ENCODE measurements around the gene LRRK1. TPM values are rescaled to one million over a fixed set of nuclear protein-coding genes. Genes with fewer than 3 reads are reported as not detected.

Gene LRRK1
- total RNA-seq, 1 experiment from 2014 or later: 7.6 TPM

DNA sequence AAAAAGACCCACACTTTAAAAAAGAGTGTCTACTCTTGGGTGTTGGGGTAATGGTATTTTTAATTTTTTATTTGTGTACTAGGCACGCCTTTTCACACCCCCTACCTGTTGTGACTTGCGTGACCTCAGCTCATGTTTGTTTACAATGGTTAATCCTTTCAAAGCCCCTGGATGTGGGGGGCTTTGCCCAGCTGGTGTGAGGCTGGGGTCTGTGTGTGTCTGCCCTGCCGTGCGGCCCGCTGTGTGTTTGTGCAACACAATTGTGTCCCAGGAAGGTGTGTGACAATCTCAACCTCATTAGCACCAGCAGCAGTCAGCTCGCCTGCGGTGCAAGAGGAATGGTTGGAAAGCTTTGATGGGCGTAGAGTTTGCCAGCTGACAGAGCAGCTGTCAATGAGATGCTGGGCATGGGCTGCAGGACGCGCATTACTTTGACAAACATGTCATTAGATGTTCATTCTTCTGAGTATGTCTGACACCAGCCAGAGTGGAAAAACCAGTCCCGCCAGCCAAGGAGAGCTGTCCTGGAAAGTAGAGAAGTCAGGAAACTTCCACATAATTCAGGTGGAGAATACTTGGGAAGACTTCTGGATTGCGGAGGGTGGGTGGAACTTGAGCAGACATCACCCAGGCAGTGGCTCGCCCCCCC is 9.6 kb downstream of the LRRK1 start (continued):
- TF ChIP-seq KAT7 (CRISPR knock-in tag; IDR thresholded peaks at IDR 0.05; ENCODE audit: borderline replicate concordance): no peak

DNA sequence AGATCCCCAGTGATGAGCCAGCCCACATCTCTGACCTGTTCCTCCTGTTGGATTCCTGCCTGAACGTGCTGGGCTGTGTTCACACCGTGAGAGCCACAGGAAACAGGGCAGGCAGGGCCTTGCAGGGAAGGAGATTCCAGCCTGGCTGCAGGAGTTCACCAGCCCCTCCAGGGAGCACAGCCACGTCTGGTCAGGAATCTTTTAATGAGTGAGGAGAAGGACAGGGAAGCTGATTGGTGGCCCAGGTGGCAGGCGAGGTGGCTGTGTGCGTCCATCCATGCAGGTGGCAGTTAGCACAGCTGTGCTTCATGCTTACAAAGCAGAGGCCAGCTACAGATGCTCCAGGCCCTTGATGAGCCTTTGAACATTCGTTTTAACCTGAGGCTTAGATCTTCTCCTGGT is 10.5 kb downstream of the LRRK1 start:
- Mint-ChIP-seq H3K4me1 (peaks cover 26% of the 10 kb centered on the region), H3K27me3 (ENCODE audit: low read depth) (no peaks in the 10 kb centered on the region), H3K36me3 (no peaks in the 10 kb centered on the region), H3K9me3 (no peaks in the 10 kb centered on the region), H3K4me3 (no peak overlapping the region), H3K27ac (no peak overlapping the region; the same call in 1 of the 2 replicates)
- no peak for DNase-seq (ENCODE audit: low spot score)
- peak; percentile 17 for ATAC-seq
- ChIA-PET CTCF (interaction anchor here (2.3 to 5.4 kb wide), 3 partner anchors 11 to 78 kb away, joined by 10 to 43 read pairs (median 23); partner anchors contain the start of gene LRRK1), POLR2A (no interaction called here)
- no peak for TF ChIP-seq NFE2L1 (CRISPR knock-in tag; IDR thresholded peaks at IDR 0.05)
- TF ChIP-seq TEAD1 (CRISPR knock-in tag; IDR thresholded peaks at IDR 0.05): no peak
- TF ChIP-seq, protein P1, sequence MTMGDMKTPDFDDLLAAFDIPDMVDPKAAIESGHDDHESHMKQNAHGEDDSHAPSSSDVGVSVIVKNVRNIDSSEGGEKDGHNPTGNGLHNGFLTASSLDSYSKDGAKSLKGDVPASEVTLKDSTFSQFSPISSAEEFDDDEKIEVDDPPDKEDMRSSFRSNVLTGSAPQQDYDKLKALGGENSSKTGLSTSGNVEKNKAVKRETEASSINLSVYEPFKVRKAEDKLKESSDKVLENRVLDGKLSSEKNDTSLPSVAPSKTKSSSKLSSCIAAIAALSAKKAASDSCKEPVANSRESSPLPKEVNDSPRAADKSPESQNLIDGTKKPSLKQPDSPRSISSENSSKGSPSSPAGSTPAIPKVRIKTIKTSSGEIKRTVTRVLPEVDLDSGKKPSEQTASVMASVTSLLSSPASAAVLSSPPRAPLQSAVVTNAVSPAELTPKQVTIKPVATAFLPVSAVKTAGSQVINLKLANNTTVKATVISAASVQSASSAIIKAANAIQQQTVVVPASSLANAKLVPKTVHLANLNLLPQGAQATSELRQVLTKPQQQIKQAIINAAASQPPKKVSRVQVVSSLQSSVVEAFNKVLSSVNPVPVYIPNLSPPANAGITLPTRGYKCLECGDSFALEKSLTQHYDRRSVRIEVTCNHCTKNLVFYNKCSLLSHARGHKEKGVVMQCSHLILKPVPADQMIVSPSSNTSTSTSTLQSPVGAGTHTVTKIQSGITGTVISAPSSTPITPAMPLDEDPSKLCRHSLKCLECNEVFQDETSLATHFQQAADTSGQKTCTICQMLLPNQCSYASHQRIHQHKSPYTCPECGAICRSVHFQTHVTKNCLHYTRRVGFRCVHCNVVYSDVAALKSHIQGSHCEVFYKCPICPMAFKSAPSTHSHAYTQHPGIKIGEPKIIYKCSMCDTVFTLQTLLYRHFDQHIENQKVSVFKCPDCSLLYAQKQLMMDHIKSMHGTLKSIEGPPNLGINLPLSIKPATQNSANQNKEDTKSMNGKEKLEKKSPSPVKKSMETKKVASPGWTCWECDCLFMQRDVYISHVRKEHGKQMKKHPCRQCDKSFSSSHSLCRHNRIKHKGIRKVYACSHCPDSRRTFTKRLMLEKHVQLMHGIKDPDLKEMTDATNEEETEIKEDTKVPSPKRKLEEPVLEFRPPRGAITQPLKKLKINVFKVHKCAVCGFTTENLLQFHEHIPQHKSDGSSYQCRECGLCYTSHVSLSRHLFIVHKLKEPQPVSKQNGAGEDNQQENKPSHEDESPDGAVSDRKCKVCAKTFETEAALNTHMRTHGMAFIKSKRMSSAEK (CRISPR knock-in tag; IDR thresholded peaks at IDR 0.05; ENCODE audit: borderline replicate concordance): no peak
- TF ChIP-seq FOXK1 (CRISPR knock-in tag; IDR thresholded peaks at IDR 0.05): no peak
- TF ChIP-seq, protein P2, sequence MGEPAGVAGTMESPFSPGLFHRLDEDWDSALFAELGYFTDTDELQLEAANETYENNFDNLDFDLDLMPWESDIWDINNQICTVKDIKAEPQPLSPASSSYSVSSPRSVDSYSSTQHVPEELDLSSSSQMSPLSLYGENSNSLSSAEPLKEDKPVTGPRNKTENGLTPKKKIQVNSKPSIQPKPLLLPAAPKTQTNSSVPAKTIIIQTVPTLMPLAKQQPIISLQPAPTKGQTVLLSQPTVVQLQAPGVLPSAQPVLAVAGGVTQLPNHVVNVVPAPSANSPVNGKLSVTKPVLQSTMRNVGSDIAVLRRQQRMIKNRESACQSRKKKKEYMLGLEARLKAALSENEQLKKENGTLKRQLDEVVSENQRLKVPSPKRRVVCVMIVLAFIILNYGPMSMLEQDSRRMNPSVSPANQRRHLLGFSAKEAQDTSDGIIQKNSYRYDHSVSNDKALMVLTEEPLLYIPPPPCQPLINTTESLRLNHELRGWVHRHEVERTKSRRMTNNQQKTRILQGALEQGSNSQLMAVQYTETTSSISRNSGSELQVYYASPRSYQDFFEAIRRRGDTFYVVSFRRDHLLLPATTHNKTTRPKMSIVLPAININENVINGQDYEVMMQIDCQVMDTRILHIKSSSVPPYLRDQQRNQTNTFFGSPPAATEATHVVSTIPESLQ (CRISPR knock-in tag; IDR thresholded peaks at IDR 0.05): no peak
- TF ChIP-seq FOXJ3 (CRISPR knock-in tag; IDR thresholded peaks at IDR 0.05; ENCODE audit: borderline replicate concordance): no peak

DNA sequence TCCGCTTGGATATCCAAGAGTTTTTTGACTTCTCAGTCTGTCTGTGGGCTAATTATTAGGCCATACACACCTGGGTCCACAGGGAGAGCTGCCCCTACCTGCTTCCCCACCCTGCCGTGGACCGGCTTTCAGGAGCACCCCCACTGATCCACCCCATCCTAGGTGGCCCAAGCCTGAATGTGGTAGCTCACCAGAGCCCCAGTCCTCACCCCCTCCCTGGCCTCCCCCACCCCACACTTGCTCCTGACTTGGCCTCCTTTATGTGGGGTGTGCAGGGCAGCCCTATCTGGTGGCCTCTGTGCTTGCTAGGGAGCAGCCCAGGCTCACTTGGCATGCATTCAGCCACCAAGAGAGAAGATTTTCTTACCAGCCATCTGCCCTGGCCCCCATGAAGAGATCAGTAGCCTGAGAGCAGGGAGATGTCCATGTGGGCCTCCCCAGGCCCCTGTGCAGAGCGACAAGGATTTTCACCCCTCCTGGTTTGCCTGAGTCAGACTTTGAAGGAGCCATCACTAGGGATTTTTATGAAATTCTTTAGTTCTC is 11.2 kb downstream of the LRRK1 start:
- no peaks in the 10 kb centered on the region for H3K9me3 Mint-ChIP-seq
- ChIA-PET POLR2A (no interaction called here), CTCF (interaction anchor here (2.3 to 5.4 kb wide), 3 partner anchors 12 to 77 kb away, joined by 10 to 43 read pairs (median 23); partner anchors contain the start of gene LRRK1)
- H3K27me3 Mint-ChIP-seq (ENCODE audit: low read depth): no peaks in the 10 kb centered on the region
- H3K36me3 Mint-ChIP-seq: no peaks in the 10 kb centered on the region
- no peak overlapping the region for H3K4me3 Mint-ChIP-seq
- DNase-seq (ENCODE audit: low spot score): no peak
- H3K27ac Mint-ChIP-seq: no peak overlapping the region
- peaks cover 26% of the 10 kb centered on the region for H3K4me1 Mint-ChIP-seq
- ATAC-seq: no peak
- TF ChIP-seq ELF4 (CRISPR knock-in tag; IDR thresholded peaks at IDR 0.05; ENCODE audit: low read depth) (no peak), ATF1 (CRISPR knock-in tag; IDR thresholded peaks at IDR 0.05) (no peak), SOX15 (CRISPR knock-in tag; IDR thresholded peaks at IDR 0.05) (no peak), PRRX2 (CRISPR knock-in tag; IDR thresholded peaks at IDR 0.05) (no peak), GRHL2 (CRISPR knock-in tag; IDR thresholded peaks at IDR 0.05; ENCODE audit: insufficient replicate concordance, severe bottlenecking) (no peak)
- TF ChIP-seq, protein P3, sequence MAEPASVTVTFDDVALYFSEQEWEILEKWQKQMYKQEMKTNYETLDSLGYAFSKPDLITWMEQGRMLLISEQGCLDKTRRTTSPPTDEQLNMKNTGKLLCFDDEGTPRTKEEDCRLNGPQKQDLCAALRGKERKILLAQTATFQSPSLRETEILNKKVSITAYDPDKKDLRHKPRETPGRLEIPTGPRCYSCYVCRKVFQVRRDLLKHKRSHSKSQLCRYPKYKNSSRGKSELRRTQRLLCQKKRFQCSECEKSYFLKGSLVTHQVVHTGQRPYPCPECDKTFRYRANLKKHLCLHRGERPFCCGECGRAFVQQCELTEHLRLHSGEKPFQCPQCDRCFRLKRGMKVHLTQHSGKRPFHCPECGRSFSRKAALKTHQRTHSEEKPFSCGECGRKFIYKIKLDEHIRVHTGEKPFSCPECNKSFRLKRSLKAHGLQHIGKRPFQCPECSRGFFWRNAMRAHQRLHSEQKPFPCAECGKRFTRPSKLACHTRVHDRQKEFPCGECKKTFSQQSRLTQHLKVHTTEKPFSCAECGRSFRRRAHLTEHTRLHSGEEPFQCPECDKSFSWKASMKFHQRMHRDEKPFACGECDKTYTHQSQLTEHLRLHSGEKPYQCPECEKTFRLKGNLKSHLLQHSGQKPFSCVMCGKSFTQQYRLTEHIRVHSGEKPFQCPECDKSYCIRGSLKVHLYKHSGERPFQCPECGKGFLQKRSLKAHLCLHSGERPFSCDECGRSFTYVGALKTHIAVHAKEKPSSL (CRISPR knock-in tag; conservative IDR thresholded peaks at IDR 0.05): no peak
- TF ChIP-seq, protein P4, sequence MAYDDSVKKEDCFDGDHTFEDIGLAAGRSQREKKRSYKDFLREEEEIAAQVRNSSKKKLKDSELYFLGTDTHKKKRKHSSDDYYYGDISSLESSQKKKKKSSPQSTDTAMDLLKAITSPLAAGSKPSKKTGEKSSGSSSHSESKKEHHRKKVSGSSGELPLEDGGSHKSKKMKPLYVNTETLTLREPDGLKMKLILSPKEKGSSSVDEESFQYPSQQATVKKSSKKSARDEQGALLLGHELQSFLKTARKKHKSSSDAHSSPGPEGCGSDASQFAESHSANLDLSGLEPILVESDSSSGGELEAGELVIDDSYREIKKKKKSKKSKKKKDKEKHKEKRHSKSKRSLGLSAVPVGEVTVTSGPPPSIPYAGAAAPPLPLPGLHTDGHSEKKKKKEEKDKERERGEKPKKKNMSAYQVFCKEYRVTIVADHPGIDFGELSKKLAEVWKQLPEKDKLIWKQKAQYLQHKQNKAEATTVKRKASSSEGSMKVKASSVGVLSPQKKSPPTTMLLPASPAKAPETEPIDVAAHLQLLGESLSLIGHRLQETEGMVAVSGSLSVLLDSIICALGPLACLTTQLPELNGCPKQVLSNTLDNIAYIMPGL (CRISPR knock-in tag; IDR thresholded peaks at IDR 0.05): no peak
- TF ChIP-seq, protein P5, sequence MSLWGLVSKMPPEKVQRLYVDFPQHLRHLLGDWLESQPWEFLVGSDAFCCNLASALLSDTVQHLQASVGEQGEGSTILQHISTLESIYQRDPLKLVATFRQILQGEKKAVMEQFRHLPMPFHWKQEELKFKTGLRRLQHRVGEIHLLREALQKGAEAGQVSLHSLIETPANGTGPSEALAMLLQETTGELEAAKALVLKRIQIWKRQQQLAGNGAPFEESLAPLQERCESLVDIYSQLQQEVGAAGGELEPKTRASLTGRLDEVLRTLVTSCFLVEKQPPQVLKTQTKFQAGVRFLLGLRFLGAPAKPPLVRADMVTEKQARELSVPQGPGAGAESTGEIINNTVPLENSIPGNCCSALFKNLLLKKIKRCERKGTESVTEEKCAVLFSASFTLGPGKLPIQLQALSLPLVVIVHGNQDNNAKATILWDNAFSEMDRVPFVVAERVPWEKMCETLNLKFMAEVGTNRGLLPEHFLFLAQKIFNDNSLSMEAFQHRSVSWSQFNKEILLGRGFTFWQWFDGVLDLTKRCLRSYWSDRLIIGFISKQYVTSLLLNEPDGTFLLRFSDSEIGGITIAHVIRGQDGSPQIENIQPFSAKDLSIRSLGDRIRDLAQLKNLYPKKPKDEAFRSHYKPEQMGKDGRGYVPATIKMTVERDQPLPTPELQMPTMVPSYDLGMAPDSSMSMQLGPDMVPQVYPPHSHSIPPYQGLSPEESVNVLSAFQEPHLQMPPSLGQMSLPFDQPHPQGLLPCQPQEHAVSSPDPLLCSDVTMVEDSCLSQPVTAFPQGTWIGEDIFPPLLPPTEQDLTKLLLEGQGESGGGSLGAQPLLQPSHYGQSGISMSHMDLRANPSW (CRISPR knock-in tag; conservative IDR thresholded peaks at IDR 0.05; ENCODE audit: low read depth): no peak
- TF ChIP-seq, protein P6, sequence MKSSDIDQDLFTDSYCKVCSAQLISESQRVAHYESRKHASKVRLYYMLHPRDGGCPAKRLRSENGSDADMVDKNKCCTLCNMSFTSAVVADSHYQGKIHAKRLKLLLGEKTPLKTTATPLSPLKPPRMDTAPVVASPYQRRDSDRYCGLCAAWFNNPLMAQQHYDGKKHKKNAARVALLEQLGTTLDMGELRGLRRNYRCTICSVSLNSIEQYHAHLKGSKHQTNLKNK (CRISPR knock-in tag; IDR thresholded peaks at IDR 0.05): no peak
- TF ChIP-seq, protein P7, sequence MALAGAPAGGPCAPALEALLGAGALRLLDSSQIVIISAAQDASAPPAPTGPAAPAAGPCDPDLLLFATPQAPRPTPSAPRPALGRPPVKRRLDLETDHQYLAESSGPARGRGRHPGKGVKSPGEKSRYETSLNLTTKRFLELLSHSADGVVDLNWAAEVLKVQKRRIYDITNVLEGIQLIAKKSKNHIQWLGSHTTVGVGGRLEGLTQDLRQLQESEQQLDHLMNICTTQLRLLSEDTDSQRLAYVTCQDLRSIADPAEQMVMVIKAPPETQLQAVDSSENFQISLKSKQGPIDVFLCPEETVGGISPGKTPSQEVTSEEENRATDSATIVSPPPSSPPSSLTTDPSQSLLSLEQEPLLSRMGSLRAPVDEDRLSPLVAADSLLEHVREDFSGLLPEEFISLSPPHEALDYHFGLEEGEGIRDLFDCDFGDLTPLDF (CRISPR knock-in tag; IDR thresholded peaks at IDR 0.05): no peak

Data from WTC11 (cell line).